ENCODE data around the gene LAMB1. TPM values are rescaled to one million over a fixed set of nuclear protein-coding genes. Genes with fewer than 3 reads are reported as not detected.

LAMB1 gene
- total RNA-seq, 1 experiment from 2014 or later: 101 TPM

GRCh38 chr7:107955394-107955793, 47.6 kb downstream of the LAMB1 start:
- TF ChIP-seq EZH2phosphoT487 (IDR thresholded peaks at IDR 0.05; ENCODE audit: borderline replicate concordance, low read length): no peak
- TF ChIP-seq CTCF (conservative IDR thresholded peaks at IDR 0.05; ENCODE audit: low read depth, low read length): no peak
- ATAC-seq: no peak
- H3K36me3 ChIP-seq (ENCODE audit: low read depth, low read length): peaks cover 52% of the 10 kb centered on the region
- H2AFZ ChIP-seq (ENCODE audit: low read length): no peak overlapping the region
- peaks cover 36% of the 10 kb centered on the region for H3K4me1 ChIP-seq (ENCODE audit: insufficient read depth, low read length)
- no peak overlapping the region for H3K4me3 ChIP-seq (ENCODE audit: low read length)
- H3K9ac ChIP-seq (ENCODE audit: low read length): no peak overlapping the region
- H3K79me2 ChIP-seq (ENCODE audit: low read length): no peaks in the 10 kb centered on the region
- intact Hi-C loops (cut with micrococcal nuclease): no loop called here
- no peak for DNase-seq
- peaks cover 6% of the 10 kb centered on the region for H3F3A ChIP-seq (ENCODE audit: low read length, unreplicated experiment)
- H3K9me3 ChIP-seq (ENCODE audit: low read length): no peaks in the 10 kb centered on the region
- no peaks in the 10 kb centered on the region for H4K20me1 ChIP-seq (ENCODE audit: low read length)
- POLR2A ChIA-PET (ENCODE audit: unreplicated experiment): no interaction called here
- H3K27ac ChIP-seq (ENCODE audit: low read length): no peak overlapping the region
- H3K9me2 ChIP-seq (replicated peaks; ENCODE audit: low read length): no peaks in the 10 kb centered on the region
- H3K4me2 ChIP-seq (ENCODE audit: low read length): no peak overlapping the region
- no peaks in the 10 kb centered on the region for H3K27me3 ChIP-seq (ENCODE audit: low read length)
- BruUV-seq (replicated peaks): no TSS peak
- CTCF ChIA-PET: no interaction called here

GRCh38 chr7:107953924-107954303, 49.0 kb downstream of the LAMB1 start:
- ATAC-seq (no peak), DNase-seq (peak; percentile 13)
- BruUV-seq (replicated peaks): no TSS peak
- Histone ChIP-seq H3K9me2 (replicated peaks; ENCODE audit: low read length) (no peaks in the 10 kb centered on the region), H3K4me2 (ENCODE audit: low read length) (no peak overlapping the region), H4K20me1 (ENCODE audit: low read length) (no peaks in the 10 kb centered on the region), H3F3A (ENCODE audit: low read length, unreplicated experiment) (peaks cover 11% of the 10 kb centered on the region), H3K9ac (ENCODE audit: low read length) (no peak overlapping the region), H3K4me3 (ENCODE audit: low read length) (no peak overlapping the region), H3K27me3 (ENCODE audit: low read length) (no peaks in the 10 kb centered on the region), H3K36me3 (ENCODE audit: low read depth, low read length) (peaks cover 39% of the 10 kb centered on the region), H2AFZ (ENCODE audit: low read length) (no peak overlapping the region), H3K79me2 (ENCODE audit: low read length) (no peaks in the 10 kb centered on the region), H3K27ac (ENCODE audit: low read length) (no peak overlapping the region), H3K9me3 (ENCODE audit: low read length) (no peaks in the 10 kb centered on the region), H3K4me1 (ENCODE audit: insufficient read depth, low read length) (peaks cover 50% of the 10 kb centered on the region)
- ChIA-PET POLR2A (ENCODE audit: unreplicated experiment) (no interaction called here), CTCF (no interaction called here)
- TF ChIP-seq EZH2 (IDR thresholded peaks at IDR 0.05; ENCODE audit: low read length, unreplicated experiment): no peak
- TF ChIP-seq CTCF (conservative IDR thresholded peaks at IDR 0.05; ENCODE audit: low read depth, low read length): no peak
- TF ChIP-seq EZH2phosphoT487 (IDR thresholded peaks at IDR 0.05; ENCODE audit: borderline replicate concordance, low read length): no peak
- intact Hi-C loops (cut with micrococcal nuclease): no loop called here

GRCh38 chr7:107953265-107953923, 49.6 kb downstream of the LAMB1 start:
- ATAC-seq: no peak
- ChIA-PET CTCF (no interaction called here), POLR2A (ENCODE audit: unreplicated experiment) (interaction anchor here (0.6 kb wide), 1 partner anchor 42 kb away, joined by 3 read pairs; no protein-coding TSS in a partner anchor)
- Histone ChIP-seq H3K27ac (ENCODE audit: low read length) (peak overlapping the region; percentile 83), H3F3A (ENCODE audit: low read length, unreplicated experiment) (peaks cover 16% of the 10 kb centered on the region), H2AFZ (ENCODE audit: low read length) (no peak overlapping the region), H3K9me2 (replicated peaks; ENCODE audit: low read length) (no peaks in the 10 kb centered on the region), H3K4me2 (ENCODE audit: low read length) (no peak overlapping the region), H3K9ac (ENCODE audit: low read length) (no peak overlapping the region), H3K79me2 (ENCODE audit: low read length) (no peaks in the 10 kb centered on the region), H4K20me1 (ENCODE audit: low read length) (no peaks in the 10 kb centered on the region), H3K27me3 (ENCODE audit: low read length) (no peaks in the 10 kb centered on the region), H3K4me3 (ENCODE audit: low read length) (no peak overlapping the region), H3K36me3 (ENCODE audit: low read depth, low read length) (peaks cover 35% of the 10 kb centered on the region), H3K9me3 (ENCODE audit: low read length) (no peaks in the 10 kb centered on the region), H3K4me1 (ENCODE audit: insufficient read depth, low read length) (peaks cover 55% of the 10 kb centered on the region)
- BruUV-seq (replicated peaks): no TSS peak
- intact Hi-C loops (cut with micrococcal nuclease): no loop called here
- no peak for DNase-seq
- TF ChIP-seq EZH2phosphoT487 (IDR thresholded peaks at IDR 0.05; ENCODE audit: borderline replicate concordance, low read length) (no peak), CTCF (conservative IDR thresholded peaks at IDR 0.05; ENCODE audit: low read depth, low read length) (no peak), EZH2 (IDR thresholded peaks at IDR 0.05; ENCODE audit: low read length, unreplicated experiment) (no peak)
